GM12872 (cell line): Measurements from ENCODE around the gene HIVEP2.

Experiments used
- TF ChIP-seq, protein P1 (sequence below): IDR thresholded peaks from 3 replicates; pipeline ENCODE4 v1.5.1; 2011; ENCODE audit warnings: low read depth, mild to moderate bottlenecking, low read length, moderate library complexity; ENCODE audit not compliant: insufficient read depth

HIVEP2 gene

GRCh38 chr6:142721215-142721920 is 223.6 kb downstream of the HIVEP2 start:
- TF ChIP-seq, protein P1, sequence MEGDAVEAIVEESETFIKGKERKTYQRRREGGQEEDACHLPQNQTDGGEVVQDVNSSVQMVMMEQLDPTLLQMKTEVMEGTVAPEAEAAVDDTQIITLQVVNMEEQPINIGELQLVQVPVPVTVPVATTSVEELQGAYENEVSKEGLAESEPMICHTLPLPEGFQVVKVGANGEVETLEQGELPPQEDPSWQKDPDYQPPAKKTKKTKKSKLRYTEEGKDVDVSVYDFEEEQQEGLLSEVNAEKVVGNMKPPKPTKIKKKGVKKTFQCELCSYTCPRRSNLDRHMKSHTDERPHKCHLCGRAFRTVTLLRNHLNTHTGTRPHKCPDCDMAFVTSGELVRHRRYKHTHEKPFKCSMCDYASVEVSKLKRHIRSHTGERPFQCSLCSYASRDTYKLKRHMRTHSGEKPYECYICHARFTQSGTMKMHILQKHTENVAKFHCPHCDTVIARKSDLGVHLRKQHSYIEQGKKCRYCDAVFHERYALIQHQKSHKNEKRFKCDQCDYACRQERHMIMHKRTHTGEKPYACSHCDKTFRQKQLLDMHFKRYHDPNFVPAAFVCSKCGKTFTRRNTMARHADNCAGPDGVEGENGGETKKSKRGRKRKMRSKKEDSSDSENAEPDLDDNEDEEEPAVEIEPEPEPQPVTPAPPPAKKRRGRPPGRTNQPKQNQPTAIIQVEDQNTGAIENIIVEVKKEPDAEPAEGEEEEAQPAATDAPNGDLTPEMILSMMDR = no peak

DNA sequence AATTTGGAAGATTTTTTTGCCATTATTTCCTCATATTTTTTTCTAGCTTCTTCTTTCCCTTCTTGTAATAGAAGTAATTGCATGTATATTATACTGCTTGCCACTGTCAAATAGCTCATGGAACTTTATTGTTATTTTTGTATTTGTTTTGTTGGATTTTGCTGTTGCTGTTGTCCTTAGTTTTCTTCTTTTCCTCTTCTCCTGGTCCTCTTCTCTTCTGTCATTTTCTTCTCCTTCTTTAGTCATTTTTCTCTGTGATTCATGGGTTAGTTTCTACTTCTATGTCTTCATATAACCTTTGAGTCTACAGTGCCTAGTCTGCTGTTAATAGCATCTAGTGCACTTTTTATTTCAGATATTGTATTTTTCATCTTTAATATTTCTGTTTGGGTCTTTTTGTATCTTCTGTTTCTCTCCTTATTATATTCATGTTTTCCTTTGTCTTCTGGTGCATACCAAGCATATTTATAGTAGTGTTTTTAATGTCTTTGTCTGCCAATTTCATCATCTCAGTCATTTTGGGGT is 226.2 kb downstream of the HIVEP2 start:
- TF ChIP-seq, protein P1 = no peak

DNA sequence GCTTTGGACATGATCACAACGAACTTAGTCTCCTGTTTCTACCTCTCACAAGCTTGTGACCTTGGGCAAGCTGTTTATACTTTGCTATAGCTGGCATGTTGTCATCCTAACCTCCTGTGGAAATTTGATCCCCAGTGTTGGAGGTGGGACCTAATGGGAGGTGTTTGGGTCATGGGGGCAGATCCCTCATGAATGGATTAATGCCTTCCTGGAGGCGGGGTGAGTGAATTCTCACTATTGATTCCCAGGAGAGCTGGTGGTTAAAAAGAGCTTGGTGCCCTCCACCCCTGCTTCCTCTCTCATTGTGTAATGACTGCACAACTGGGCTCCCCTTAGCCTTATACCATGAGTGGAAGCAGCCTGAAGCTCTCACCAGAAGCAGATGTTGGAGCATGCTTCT is 228.9 kb downstream of the HIVEP2 start:
- TF ChIP-seq, protein P1 = no peak

DNA sequence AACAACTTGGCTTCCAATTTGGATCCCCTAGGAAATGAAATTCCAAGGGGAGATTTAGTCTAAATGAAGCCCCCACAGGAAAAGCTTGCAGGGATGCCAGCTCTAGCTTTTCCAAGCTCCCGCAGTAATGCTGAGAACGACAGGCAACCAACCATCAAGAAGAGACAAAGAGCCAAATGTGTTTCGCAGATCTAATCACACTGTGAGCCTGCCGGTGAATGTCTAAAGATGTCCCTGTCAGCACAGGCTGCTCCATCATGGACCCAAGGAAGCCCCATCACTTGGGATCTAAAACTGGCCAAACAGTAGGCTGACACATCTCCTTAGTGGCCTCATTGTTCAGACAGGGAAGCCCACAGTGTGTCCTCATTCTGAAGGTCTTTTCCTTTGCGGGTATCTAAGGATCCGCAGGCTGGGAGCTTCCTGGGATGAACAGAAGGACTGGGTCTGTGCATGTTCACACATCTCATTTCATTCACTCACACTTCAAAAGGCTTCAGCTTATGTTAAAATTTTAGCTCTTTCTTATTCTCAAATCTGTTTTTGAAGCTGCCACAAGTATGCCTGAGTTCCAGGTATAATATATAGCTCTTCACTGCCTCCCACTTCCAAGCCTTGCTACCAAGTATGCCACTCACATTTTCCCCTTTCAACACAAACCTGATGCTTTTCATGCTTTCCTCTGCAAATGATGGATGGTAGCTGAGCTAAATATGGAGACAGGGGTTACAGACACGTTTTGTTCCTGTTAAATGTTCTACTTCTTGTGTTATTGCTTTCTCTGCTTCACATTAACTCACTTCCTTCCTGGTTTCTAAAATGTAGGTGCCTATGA is 229.8 kb downstream of the HIVEP2 start:
- TF ChIP-seq, protein P1 = no peak

- TF ChIP-seq, protein P1 = no peak
Observed at GRCh38 chr6:142713959-142714358, 231.0 kb downstream of the HIVEP2 start.

DNA sequence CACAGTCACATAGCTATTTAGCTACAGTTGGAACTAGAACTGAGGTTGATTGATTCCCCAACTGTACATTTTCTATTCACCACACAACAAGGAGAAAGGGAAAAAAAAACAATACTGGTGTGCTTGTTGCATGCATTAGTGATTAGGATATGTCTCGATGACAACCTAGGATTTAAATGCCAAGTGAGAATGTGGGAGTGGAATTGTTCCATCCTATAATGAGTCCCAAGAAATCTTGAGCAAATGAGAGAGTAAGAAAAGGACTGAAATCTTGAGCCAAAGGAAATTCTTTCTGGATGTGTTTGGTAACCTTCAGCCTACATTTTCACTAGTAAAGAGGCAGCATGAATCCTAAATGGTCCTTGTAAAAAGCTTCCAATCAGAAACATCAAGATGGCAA is 232.7 kb downstream of the HIVEP2 start:
- TF ChIP-seq, protein P1 = no peak

- TF ChIP-seq, protein P1 = no peak
Observed at GRCh38 chr6:142708651-142709050, 236.3 kb downstream of the HIVEP2 start.
